PC-9 (cell line): ENCODE results near the gene SCN8A.

Source experiments
- CTCF ChIP-seq: fragments of 200-600 bp; sonication (generic); conservative IDR thresholded peaks from 2 replicates; pipeline ENCODE4 v1.6.1; 2017; ENCODE audit warnings: mixed run types, antibody characterized with exemption, mild to moderate bottlenecking, moderate library complexity
- EZH2 ChIP-seq: fragments of 200-600 bp; sonication (generic); IDR thresholded peaks from 2 replicates; pipeline ENCODE4 v1.8.0; 2017; ENCODE audit warnings: antibody characterized with exemption, low read depth

- TF ChIP-seq CTCF, result no peak
- no peak for TF ChIP-seq EZH2
Observed at GRCh38 chr12:51626629-51627028, 35.6 kb downstream of the SCN8A start.
